SK-N-SH (cell line): ENCODE data around the gene RBM28. TPM values are rescaled to one million over a fixed set of nuclear protein-coding genes. Genes with fewer than 3 reads are reported as not detected.

Source experiments
- CTCF ChIA-PET: fragments of 300-600, 350-600 bp; formaldehyde crosslinking; extraction: SDS; loops from one replicate; lab custom pipeline; 2021; lab: Yijun Ruan, JAX
- POLR2A ChIA-PET: fragments of 350-600 bp; sonication (Branson Sonifier 250); formaldehyde crosslinking; extraction: SDS; loops from one replicate; lab custom pipeline; 2020; ENCODE audit warnings: antibody characterized with exemption, inconsistent platforms; lab: Yijun Ruan, JAX
- DNase-seq: peaks from one replicate; pipeline ENCODE4 v3.0.0; 2012
- H2AFZ ChIP-seq: fragments of 200-600 bp; sonication (generic); 2 replicates; pipeline ENCODE4 v1.8.1; 2016; ENCODE audit warnings: antibody characterized with exemption, mild to moderate bottlenecking, low read depth
- H3F3A ChIP-seq: fragments of 200-600 bp; sonication (generic); replicated peaks from 2 replicates; pipeline ENCODE3; 2016; ENCODE audit warnings: antibody characterized with exemption, mild to moderate bottlenecking; ENCODE audit not compliant: insufficient read depth
- H3K27ac ChIP-seq, 2 experiments: fragments of 200-500 bp in 1 of 2; fragments of 200-600 bp in 1 of 2; sonication (Bioruptor generic) in 1 of 2; sonication (generic), shearing (Covaris generic) in 1 of 2; 2 replicates each; pipeline versions ENCODE4 v1.5.1 to v1.6.1; 2014 to 2016; ENCODE audit warnings: low read depth in 2 of 2, inconsistent platforms in 1 of 2, low read length in 1 of 2, mild to moderate bottlenecking in 1 of 2, mixed read lengths in 1 of 2
- H3K27me3 ChIP-seq: fragments of 200-600 bp; sonication (generic), shearing (Covaris generic); 2 replicates; pipeline ENCODE4 v1.6.1; 2016; ENCODE audit warnings: mixed run types; ENCODE audit not compliant: insufficient read depth
- H3K36me3 ChIP-seq, 2 experiments: fragments of 200-500 bp in 1 of 2; fragments of 200-600 bp in 1 of 2; sonication (Bioruptor generic) in 1 of 2; sonication (generic) in 1 of 2; replicated peaks in 1 of 2; 2 replicates each; pipeline versions ENCODE3 to v1.5.1; 2014 to 2016; ENCODE audit warnings: low read length in 1 of 2, mild to moderate bottlenecking in 1 of 2; ENCODE audit not compliant: insufficient read depth in 2 of 2, control insufficient read depth in 1 of 2
- H3K4me1 ChIP-seq, 2 experiments: fragments of 200-500 bp in 1 of 2; fragments of 200-600 bp in 1 of 2; sonication (Bioruptor generic) in 1 of 2; sonication (generic), shearing (Covaris generic) in 1 of 2; 2 replicates each; pipeline versions ENCODE4 v1.5.1 to v1.6.1; 2014 to 2016; ENCODE audit warnings: low read depth in 1 of 2, low read length in 1 of 2, mixed run types in 1 of 2; ENCODE audit not compliant: insufficient read depth in 2 of 2, control insufficient read depth in 1 of 2
- H3K4me2 ChIP-seq: fragments of 200-600 bp; sonication (generic), shearing (Covaris generic); 2 replicates; pipeline ENCODE4 v1.6.1; 2017; ENCODE audit warnings: mixed run types
- H3K4me3 ChIP-seq, 2 experiments: fragments of 200-500 bp in 1 of 2; fragments of 200-600 bp in 1 of 2; sonication (Bioruptor generic) in 1 of 2; sonication (generic), shearing (Covaris generic) in 1 of 2; 2 replicates each; pipeline versions ENCODE4 v1.5.1 to v1.8.1; 2014 to 2016; ENCODE audit warnings: low read depth in 2 of 2, inconsistent platforms in 1 of 2, low read length in 1 of 2, mild to moderate bottlenecking in 1 of 2, mixed read lengths in 1 of 2, moderate library complexity in 1 of 2
- H3K79me2 ChIP-seq: fragments of 200-600 bp; sonication (generic); 2 replicates; pipeline ENCODE4 v1.8.1; 2017; ENCODE audit warnings: mild to moderate bottlenecking; ENCODE audit not compliant: insufficient read depth
- H3K9ac ChIP-seq: fragments of 200-600 bp; sonication (generic); 2 replicates; pipeline ENCODE4 v1.6.1; 2017; ENCODE audit warnings: mixed run types
- H3K9me2 ChIP-seq: fragments of 200-600 bp; sonication (generic); 2 replicates; pipeline ENCODE4 v1.6.1; 2017; ENCODE audit warnings: mixed run types
- H3K9me3 ChIP-seq: fragments of 200-600 bp; sonication (generic); 2 replicates; pipeline ENCODE4 v1.6.1; 2017; ENCODE audit warnings: mixed run types, mild to moderate bottlenecking, moderate library complexity
- H4K20me1 ChIP-seq: fragments of 200-600 bp; sonication (generic); 2 replicates; pipeline ENCODE4 v1.6.1; 2017; ENCODE audit warnings: mild to moderate bottlenecking, mixed run types; ENCODE audit not compliant: insufficient read depth
- CHD2 ChIP-seq: fragments of 150-350 bp; IDR thresholded peaks from 2 replicates; pipeline ENCODE4 v1.6.1; 2018; ENCODE audit warnings: low read length; ENCODE audit not compliant: partially characterized antibody
- ELF1 ChIP-seq: IDR thresholded peaks from 2 replicates; pipeline ENCODE4 v1.4.0; 2012
- FOSL2 ChIP-seq: IDR thresholded peaks from 2 replicates; pipeline ENCODE4 v1.4.0; 2012; ENCODE audit warnings: low read depth, mild to moderate bottlenecking, moderate library complexity, borderline replicate concordance
- FOXJ3 ChIP-seq: sonication (generic); formaldehyde crosslinking; IDR thresholded peaks from 2 replicates; pipeline ENCODE4 v1.5.1; 2020; ENCODE audit warnings: mild to moderate bottlenecking, missing genetic modification reagents
- GABPA ChIP-seq: IDR thresholded peaks from 2 replicates; pipeline ENCODE4 v1.4.0; 2012; ENCODE audit warnings: low read depth, mild to moderate bottlenecking
- JUND ChIP-seq: IDR thresholded peaks from 2 replicates; pipeline ENCODE4 v1.4.0; 2012
- MEF2A ChIP-seq: IDR thresholded peaks from 2 replicates; pipeline ENCODE4 v1.4.0; 2012; ENCODE audit warnings: low read depth, borderline replicate concordance
- MXI1 ChIP-seq: IDR thresholded peaks from 2 replicates; pipeline ENCODE4 v1.6.1; 2012; ENCODE audit warnings: mild to moderate bottlenecking, low read depth, low read length, improper control_type of control experiment
- RAD21 ChIP-seq: IDR thresholded peaks from 2 replicates; pipeline ENCODE4 v1.6.1; 2012; ENCODE audit warnings: mild to moderate bottlenecking, low read length
- RFX5 ChIP-seq: IDR thresholded peaks from 2 replicates; pipeline ENCODE4 v1.6.1; 2012; ENCODE audit warnings: mild to moderate bottlenecking, improper control_type of control experiment, low read length
- RXRA ChIP-seq: IDR thresholded peaks from 2 replicates; pipeline ENCODE4 v1.4.0; 2012; ENCODE audit warnings: low read depth, mild to moderate bottlenecking, borderline replicate concordance
- TCF12 ChIP-seq: IDR thresholded peaks from 2 replicates; pipeline ENCODE4 v1.4.0; 2012
- TEAD4 ChIP-seq: IDR thresholded peaks from 2 replicates; pipeline ENCODE4 v1.4.0; 2012; ENCODE audit warnings: mild to moderate bottlenecking, borderline replicate concordance; ENCODE audit not compliant: insufficient read depth
- YY1 ChIP-seq: IDR thresholded peaks from 2 replicates; pipeline ENCODE4 v1.4.0; 2012; ENCODE audit warnings: low read depth, mild to moderate bottlenecking
- WGBS: methylation state at CpG from one replicate; pipeline ENCODE4 v1.1.6; 2017; ENCODE audit warnings: low lambda C conversion rate; 5-methylcytosine and 5-hydroxymethylcytosine counted together
- polyA plus RNA-seq, 3 experiments: library from polyadenylated mRNA; depleted of rRNA; stranded (reverse); fragments of >200 nt; gene quantifications; 2 replicates each; pipeline ENCODE4 v1.2.3, GENCODE V29; 2012
- TF ChIP-seq, protein P1 (sequence below): fragments of 150-350 bp; IDR thresholded peaks from 2 replicates; pipeline ENCODE4 v1.6.1; 2016; ENCODE audit warnings: mild to moderate bottlenecking, low read depth, low read length
- TF ChIP-seq, protein P2 (sequence below): IDR thresholded peaks from 2 replicates; pipeline ENCODE4 v1.6.1; 2012; ENCODE audit warnings: mild to moderate bottlenecking, low read depth, low read length, moderate library complexity
- TF ChIP-seq, protein P3 (sequence below): IDR thresholded peaks from 2 replicates; pipeline ENCODE4 v1.4.0; 2012; ENCODE audit warnings: low read depth, borderline replicate concordance
- TF ChIP-seq, protein P4 (sequence below): IDR thresholded peaks from 2 replicates; pipeline ENCODE4 v1.4.0; 2012; ENCODE audit warnings: low read depth, borderline replicate concordance
- TF ChIP-seq, protein P5 (sequence below): IDR thresholded peaks from 2 replicates; pipeline ENCODE4 v1.4.0; 2012; ENCODE audit warnings: low read depth

The RBM28 gene
- polyA plus RNA-seq, 1 of the 3 experiments (the other 2 are of a cell fraction), result 29.1 TPM

DNA sequence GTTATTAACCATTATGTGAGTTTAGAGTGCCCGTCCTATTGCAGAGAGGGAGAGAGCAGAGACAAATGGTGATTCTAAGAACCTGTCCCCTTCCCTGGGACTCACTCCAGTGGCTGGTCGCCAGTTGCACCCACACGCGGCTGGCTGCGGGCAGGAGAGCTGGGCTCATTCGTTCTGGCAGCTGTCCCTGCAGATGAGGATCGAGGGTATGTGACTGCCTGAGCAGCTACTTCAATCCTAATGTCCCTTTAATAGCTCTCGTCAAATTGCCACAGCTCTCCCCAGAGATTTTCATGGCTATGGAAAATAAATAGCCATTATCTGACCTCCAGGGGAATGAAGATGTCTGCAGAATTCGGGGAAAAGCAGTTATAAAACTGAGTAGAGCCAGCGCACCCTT, 41.6 kb downstream of the RBM28 start:
- Histone ChIP-seq H3K27ac (no peak overlapping the region), H3K4me3 (no peak overlapping the region), H3K27me3 (no peaks in the 10 kb centered on the region), H3F3A (no peaks in the 10 kb centered on the region), H3K4me2 (no peak overlapping the region), H2AFZ (no peak overlapping the region), H3K9me2 (no peaks in the 10 kb centered on the region), H3K9ac (no peak overlapping the region), H3K9me3 (no peaks in the 10 kb centered on the region), H4K20me1 (no peaks in the 10 kb centered on the region), H3K4me1 (no peaks in the 10 kb centered on the region), H3K36me3 (peaks cover 20 to 52% of the 10 kb centered on the region in 2 experiments), H3K79me2 (no peaks in the 10 kb centered on the region)
- 89% methylated on average over 10 of the region's 10 CpGs for WGBS
- TF ChIP-seq CHD2, result no peak
- no peak for DNase-seq
- CTCF ChIA-PET, result interaction anchor here (0.9 to 3.1 kb wide), 6 partner anchors 16 to 167 kb away, joined by 3 to 12 read pairs (median 5); no protein-coding TSS in a partner anchor
- POLR2A ChIA-PET, result interaction anchor here (1.0 kb wide), 2 partner anchors 25 to 35 kb away, joined by 3 read pairs; no protein-coding TSS in a partner anchor

DNA sequence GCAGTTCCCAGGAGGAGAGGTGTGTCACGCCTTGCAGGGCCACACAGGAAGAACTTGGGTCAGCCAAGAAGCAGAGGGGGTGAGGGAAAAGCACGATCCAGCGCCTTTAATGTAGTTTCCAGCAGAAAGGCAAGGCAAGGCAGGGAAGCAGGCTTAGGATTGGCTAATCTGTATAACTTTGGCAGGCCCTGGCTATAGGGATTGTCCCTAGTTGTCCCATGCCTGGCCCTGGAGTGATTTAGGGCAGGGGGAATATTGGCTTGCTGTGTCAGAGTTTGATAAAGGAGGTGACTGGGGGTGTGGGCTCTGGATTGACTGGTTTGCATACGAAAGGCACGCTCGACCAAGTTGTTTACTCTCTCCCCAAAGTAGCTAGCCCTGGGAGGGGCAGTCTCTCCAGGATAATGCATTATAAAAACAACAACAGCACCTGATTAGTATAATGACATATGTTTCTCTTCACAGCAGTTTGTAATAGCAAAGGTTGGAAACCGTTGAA, 44.5 kb downstream of the RBM28 start:
- H3K9me2 ChIP-seq, result no peaks in the 10 kb centered on the region
- no peak overlapping the region for H3K4me2 ChIP-seq
- no peak for DNase-seq
- no peak overlapping the region for H3K27ac ChIP-seq
- no peaks in the 10 kb centered on the region for H3F3A ChIP-seq
- H3K4me3 ChIP-seq, result no peak overlapping the region
- no peak for TF ChIP-seq RAD21
- no peak for TF ChIP-seq MXI1
- no peak for TF ChIP-seq GABPA
- TF ChIP-seq YY1, result no peak
- TF ChIP-seq, protein P1, sequence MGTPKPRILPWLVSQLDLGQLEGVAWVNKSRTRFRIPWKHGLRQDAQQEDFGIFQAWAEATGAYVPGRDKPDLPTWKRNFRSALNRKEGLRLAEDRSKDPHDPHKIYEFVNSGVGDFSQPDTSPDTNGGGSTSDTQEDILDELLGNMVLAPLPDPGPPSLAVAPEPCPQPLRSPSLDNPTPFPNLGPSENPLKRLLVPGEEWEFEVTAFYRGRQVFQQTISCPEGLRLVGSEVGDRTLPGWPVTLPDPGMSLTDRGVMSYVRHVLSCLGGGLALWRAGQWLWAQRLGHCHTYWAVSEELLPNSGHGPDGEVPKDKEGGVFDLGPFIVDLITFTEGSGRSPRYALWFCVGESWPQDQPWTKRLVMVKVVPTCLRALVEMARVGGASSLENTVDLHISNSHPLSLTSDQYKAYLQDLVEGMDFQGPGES, result no peak
- TF ChIP-seq CHD2, result no peak
- TF ChIP-seq ELF1, result no peak
- no peak for TF ChIP-seq JUND
- TF ChIP-seq, protein P2, sequence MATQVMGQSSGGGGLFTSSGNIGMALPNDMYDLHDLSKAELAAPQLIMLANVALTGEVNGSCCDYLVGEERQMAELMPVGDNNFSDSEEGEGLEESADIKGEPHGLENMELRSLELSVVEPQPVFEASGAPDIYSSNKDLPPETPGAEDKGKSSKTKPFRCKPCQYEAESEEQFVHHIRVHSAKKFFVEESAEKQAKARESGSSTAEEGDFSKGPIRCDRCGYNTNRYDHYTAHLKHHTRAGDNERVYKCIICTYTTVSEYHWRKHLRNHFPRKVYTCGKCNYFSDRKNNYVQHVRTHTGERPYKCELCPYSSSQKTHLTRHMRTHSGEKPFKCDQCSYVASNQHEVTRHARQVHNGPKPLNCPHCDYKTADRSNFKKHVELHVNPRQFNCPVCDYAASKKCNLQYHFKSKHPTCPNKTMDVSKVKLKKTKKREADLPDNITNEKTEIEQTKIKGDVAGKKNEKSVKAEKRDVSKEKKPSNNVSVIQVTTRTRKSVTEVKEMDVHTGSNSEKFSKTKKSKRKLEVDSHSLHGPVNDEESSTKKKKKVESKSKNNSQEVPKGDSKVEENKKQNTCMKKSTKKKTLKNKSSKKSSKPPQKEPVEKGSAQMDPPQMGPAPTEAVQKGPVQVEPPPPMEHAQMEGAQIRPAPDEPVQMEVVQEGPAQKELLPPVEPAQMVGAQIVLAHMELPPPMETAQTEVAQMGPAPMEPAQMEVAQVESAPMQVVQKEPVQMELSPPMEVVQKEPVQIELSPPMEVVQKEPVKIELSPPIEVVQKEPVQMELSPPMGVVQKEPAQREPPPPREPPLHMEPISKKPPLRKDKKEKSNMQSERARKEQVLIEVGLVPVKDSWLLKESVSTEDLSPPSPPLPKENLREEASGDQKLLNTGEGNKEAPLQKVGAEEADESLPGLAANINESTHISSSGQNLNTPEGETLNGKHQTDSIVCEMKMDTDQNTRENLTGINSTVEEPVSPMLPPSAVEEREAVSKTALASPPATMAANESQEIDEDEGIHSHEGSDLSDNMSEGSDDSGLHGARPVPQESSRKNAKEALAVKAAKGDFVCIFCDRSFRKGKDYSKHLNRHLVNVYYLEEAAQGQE, result no peak
- TF ChIP-seq FOSL2, result no peak
- TF ChIP-seq TEAD4, result no peak
- TF ChIP-seq, protein P3, sequence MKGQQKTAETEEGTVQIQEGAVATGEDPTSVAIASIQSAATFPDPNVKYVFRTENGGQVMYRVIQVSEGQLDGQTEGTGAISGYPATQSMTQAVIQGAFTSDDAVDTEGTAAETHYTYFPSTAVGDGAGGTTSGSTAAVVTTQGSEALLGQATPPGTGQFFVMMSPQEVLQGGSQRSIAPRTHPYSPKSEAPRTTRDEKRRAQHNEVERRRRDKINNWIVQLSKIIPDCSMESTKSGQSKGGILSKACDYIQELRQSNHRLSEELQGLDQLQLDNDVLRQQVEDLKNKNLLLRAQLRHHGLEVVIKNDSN, result no peak
- no peak for TF ChIP-seq RFX5
- no peak for TF ChIP-seq FOXJ3
- no peak for TF ChIP-seq RXRA
- TF ChIP-seq, protein P4, sequence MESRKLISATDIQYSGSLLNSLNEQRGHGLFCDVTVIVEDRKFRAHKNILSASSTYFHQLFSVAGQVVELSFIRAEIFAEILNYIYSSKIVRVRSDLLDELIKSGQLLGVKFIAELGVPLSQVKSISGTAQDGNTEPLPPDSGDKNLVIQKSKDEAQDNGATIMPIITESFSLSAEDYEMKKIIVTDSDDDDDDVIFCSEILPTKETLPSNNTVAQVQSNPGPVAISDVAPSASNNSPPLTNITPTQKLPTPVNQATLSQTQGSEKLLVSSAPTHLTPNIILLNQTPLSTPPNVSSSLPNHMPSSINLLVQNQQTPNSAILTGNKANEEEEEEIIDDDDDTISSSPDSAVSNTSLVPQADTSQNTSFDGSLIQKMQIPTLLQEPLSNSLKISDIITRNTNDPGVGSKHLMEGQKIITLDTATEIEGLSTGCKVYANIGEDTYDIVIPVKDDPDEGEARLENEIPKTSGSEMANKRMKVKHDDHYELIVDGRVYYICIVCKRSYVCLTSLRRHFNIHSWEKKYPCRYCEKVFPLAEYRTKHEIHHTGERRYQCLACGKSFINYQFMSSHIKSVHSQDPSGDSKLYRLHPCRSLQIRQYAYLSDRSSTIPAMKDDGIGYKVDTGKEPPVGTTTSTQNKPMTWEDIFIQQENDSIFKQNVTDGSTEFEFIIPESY, result no peak
- TF ChIP-seq MEF2A, result no peak
- TF ChIP-seq TCF12, result no peak
- TF ChIP-seq, protein P5, sequence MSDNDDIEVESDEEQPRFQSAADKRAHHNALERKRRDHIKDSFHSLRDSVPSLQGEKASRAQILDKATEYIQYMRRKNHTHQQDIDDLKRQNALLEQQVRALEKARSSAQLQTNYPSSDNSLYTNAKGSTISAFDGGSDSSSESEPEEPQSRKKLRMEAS, result no peak
- H4K20me1 ChIP-seq, result no peaks in the 10 kb centered on the region
- no peaks in the 10 kb centered on the region for H3K4me1 ChIP-seq
- no peaks in the 10 kb centered on the region for H3K9me3 ChIP-seq
- WGBS, result 97% methylated on average over 7 of the region's 7 CpGs
- ChIA-PET CTCF (interaction anchor here (1.4 kb wide), 1 partner anchor 48 kb away, joined by 3 read pairs; no protein-coding TSS in a partner anchor), POLR2A (no interaction called here)
- no peaks in the 10 kb centered on the region for H3K27me3 ChIP-seq
- H2AFZ ChIP-seq, result no peak overlapping the region
- H3K79me2 ChIP-seq, result no peaks in the 10 kb centered on the region
- H3K36me3 ChIP-seq, result peaks cover 7 to 28% of the 10 kb centered on the region in 2 experiments
- H3K9ac ChIP-seq, result no peak overlapping the region
